Ascending aorta (tissue), 2 donors: ENCODE measurements around the gene FBRSL1. TPM values are rescaled to one million over a fixed set of nuclear protein-coding genes. Genes with fewer than 3 reads are reported as not detected.
"Not testable (repeated sequence)": the region's sequence is repeated elsewhere in the genome, so short reads cannot be mapped to it uniquely, and the experiment has no call there.

ENCODE experiments used
- DNase-seq, 2 donors: peaks; one replicate each; pipeline ENCODE4 v3.0.0-alpha.2; 2019; ENCODE audit warnings: low spot score in 2 of 2
- H3K27ac ChIP-seq, 2 donors: fragments of 200-600 bp; sonication (generic); one replicate each; pipeline ENCODE4 v1.5.1; 2016 to 2017; ENCODE audit warnings: mild to moderate bottlenecking in 1 of 2
- H3K27me3 ChIP-seq: fragments of 200-600 bp; sonication (generic); one replicate; pipeline ENCODE4 v1.5.1; 2017
- H3K36me3 ChIP-seq, 2 donors: fragments of 200-600 bp; sonication (generic); one replicate each; pipeline ENCODE4 v1.5.1; 2016
- H3K4me1 ChIP-seq, 2 donors: fragments of 200-600 bp; sonication (generic); one replicate each; pipeline ENCODE4 v1.5.1; 2016 to 2017; ENCODE audit warnings: mild to moderate bottlenecking in 1 of 2
- H3K4me3 ChIP-seq, 2 donors: fragments of 200-600 bp; sonication (generic); one replicate each; pipeline ENCODE4 v1.5.1; 2016 to 2017; ENCODE audit warnings: mild to moderate bottlenecking in 1 of 2
- H3K9me3 ChIP-seq, 2 donors: fragments of 200-600 bp; sonication (generic); one replicate each; pipeline ENCODE4 v1.5.1; 2016
- intact Hi-C: fragments of 100-400 bp; cut with DNase I; formaldehyde crosslinking; loops from one replicate; pipeline ENCODE4 v1.15.1; 2023
- total RNA-seq: library from RNA; depleted of rRNA; stranded (reverse); fragments of >200 nt; gene quantifications from one replicate; pipeline ENCODE4 v1.1.0, GENCODE V29; 2016
- TF ChIP-seq, protein P1 (sequence below), 3 experiments: fragments of 200-600 bp in 2 of 3; fragments of 450-650 bp in 1 of 3; sonication (generic) in 2 of 3; IDR thresholded peaks; one replicate each; pipeline ENCODE4 v1.5.1; 2016 to 2019; ENCODE audit warnings: antibody characterized with exemption in 3 of 3, mild to moderate bottlenecking in 1 of 3, moderate library complexity in 1 of 3

Gene FBRSL1
- 40.7 TPM for total RNA-seq

DNA sequence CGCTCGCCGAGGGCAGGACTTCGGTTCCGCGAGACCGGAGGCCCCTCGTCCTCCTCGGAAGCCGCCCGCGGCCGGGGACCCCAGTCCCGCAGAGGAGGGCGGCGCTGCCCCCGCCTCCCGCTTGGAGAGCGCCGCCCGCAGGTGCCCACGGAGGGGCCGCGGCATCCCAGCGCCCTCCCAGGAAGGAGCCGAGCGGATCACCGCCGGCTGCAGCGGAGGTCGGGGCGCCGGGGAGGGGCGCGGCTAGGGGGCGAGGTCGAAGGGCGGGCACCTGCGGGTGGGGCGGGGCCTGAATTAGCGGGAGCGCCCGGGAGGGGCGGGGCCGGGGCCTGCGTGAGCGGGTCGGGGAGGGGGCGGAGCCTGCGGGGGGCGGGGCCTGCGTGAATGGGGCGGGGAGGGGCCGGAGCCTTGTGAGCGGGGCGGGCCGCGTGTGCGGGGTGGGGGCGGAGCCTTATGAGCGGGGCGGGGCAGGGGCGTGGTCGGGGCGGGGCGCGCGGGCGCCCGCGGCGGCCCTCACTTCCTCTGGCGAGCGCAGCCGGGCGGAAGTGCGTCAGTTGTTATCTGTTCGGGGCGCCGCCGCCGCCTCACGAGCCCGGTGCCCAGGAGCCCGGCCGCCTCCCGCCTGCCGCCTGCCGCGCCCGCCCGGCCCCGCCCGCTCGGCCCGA lies at the start of gene FBRSL1:
FBRSL1 (plus strand) TSS at position 550 of the 665 bp plus-strand sequence.
- Histone ChIP-seq H3K4me3 (peak within 1 kb of the TSS; percentile 79 to 92), H3K4me1 (peaks cover 10 to 32% of the 10 kb centered on the region in 2 donors), H3K9me3 (no peaks in the 10 kb centered on the region), H3K27me3 (no peaks in the 10 kb centered on the region), H3K27ac (peak within 1 kb of the TSS; percentile 42 to 60), H3K36me3 (no peaks in the 10 kb centered on the region)
- peak; percentile 47 to 94 for DNase-seq
- intact Hi-C loops, result loop anchor here (1.0 to 10.0 kb wide), 8 partner anchors 195 to 1617 kb away; partner anchors contain the start of genes ANKLE2, DDX51, NOC4L and POLE
- TF ChIP-seq, protein P1, sequence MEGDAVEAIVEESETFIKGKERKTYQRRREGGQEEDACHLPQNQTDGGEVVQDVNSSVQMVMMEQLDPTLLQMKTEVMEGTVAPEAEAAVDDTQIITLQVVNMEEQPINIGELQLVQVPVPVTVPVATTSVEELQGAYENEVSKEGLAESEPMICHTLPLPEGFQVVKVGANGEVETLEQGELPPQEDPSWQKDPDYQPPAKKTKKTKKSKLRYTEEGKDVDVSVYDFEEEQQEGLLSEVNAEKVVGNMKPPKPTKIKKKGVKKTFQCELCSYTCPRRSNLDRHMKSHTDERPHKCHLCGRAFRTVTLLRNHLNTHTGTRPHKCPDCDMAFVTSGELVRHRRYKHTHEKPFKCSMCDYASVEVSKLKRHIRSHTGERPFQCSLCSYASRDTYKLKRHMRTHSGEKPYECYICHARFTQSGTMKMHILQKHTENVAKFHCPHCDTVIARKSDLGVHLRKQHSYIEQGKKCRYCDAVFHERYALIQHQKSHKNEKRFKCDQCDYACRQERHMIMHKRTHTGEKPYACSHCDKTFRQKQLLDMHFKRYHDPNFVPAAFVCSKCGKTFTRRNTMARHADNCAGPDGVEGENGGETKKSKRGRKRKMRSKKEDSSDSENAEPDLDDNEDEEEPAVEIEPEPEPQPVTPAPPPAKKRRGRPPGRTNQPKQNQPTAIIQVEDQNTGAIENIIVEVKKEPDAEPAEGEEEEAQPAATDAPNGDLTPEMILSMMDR (IDR thresholded peaks at IDR 0.05), result no peak

DNA sequence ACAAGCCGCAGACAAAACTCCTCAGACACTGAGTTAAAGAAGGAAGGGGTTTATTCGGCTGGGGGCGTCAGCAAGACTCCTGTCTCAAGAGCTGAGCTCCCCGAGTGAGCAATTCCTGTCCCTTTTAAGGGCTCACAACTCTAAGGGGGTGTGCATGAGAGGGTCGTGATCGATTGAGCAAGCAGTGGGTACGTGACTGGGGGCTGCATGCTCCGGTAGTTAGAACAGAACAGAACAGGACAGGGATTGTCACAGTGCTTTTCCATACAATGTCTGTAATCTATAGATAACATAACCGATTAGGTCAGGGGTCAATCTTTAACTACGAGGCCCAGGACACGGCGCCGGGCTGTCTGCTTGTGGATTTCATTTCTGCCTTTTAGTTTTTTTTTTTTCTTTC lies 49.5 kb upstream of the FBRSL1 start:
- H3K4me1 ChIP-seq, H3K27ac ChIP-seq, intact Hi-C loops, H3K36me3 ChIP-seq, H3K4me3 ChIP-seq, H3K27me3 ChIP-seq, DNase-seq, H3K9me3 ChIP-seq: not testable (repeated sequence)

DNA sequence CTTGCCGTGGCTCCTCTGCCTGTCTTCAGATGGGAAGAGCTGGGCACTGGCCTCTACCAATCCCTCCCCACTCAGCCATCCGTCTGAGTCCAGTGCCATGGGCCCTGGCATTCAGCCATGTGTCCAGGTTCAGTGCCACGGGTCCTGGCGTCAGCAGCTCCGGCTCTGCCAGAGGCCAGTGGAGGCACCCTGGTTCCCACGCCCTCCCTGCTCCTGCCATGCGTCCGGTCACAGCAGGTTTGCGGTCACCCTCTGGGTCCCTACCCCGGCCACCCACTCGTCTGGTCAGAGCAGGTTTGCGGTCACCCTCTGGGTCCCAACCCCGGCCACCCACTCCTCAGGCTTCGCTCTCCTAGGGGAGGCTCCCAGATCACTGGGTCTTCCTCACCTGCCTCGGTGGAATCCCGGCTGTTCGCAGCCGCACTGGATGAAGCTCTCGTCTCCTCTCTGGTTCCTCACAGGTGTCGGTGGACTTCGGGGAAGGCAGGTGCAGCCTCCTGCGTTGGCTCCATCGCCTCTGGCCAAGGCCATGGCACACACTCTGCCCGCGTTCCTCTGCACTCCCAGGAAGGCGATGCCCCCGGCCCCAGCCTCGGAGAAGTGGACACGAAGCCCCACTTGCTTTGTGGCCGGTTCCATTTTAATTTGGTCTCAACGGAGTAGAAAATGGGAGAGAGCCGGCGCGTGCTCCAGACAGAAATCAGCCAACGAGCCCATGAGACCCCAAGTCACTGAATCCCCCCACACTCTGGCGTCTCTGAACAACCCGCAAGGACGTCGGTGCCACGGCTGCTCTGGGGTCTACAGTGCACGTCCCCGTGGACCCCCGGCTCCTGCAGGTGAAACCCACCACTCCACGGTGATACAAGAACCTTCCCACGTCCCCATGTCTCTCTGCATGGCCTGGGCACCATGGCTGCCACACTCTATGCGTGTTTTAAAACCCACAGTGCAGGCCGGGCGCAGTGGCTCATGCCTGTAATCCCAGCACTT lies 47.8 kb upstream of the FBRSL1 start:
- Histone ChIP-seq H3K27me3 (no peaks in the 10 kb centered on the region), H3K4me1 (no peaks in the 10 kb centered on the region), H3K4me3 (no peak overlapping the region), H3K36me3 (no peaks in the 10 kb centered on the region), H3K27ac (no peak overlapping the region), H3K9me3 (no peaks in the 10 kb centered on the region)
- no peak for DNase-seq
- TF ChIP-seq, protein P1 (IDR thresholded peaks at IDR 0.05), result no peak
- intact Hi-C loops, result no loop called here

DNA sequence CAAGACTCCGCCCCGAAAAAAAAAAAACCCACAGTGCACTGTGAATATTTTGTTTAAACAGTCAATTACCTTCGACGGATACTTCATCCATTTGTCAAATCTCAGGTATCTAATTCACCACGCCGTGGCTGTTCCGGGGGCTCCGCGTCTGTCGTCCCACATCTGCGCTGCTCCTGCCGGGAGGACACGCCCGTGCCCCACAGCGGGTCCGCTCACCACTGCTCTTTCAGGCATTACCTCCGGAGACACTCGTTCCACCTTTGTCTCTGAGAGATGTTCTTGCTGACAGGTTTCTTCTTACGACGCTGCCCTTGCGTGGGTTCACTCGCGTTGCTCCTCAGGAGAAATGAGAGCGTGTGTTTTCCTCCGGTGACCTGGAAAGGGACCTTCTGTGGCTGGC lies 46.9 kb upstream of the FBRSL1 start:
- intact Hi-C loops, result no loop called here
- Histone ChIP-seq H3K27me3 (no peaks in the 10 kb centered on the region), H3K4me3 (no peak overlapping the region), H3K9me3 (no peaks in the 10 kb centered on the region), H3K27ac (no peak overlapping the region), H3K4me1 (no peaks in the 10 kb centered on the region), H3K36me3 (no peaks in the 10 kb centered on the region)
- TF ChIP-seq, protein P1 (IDR thresholded peaks at IDR 0.05), result no peak
- no peak for DNase-seq

DNA sequence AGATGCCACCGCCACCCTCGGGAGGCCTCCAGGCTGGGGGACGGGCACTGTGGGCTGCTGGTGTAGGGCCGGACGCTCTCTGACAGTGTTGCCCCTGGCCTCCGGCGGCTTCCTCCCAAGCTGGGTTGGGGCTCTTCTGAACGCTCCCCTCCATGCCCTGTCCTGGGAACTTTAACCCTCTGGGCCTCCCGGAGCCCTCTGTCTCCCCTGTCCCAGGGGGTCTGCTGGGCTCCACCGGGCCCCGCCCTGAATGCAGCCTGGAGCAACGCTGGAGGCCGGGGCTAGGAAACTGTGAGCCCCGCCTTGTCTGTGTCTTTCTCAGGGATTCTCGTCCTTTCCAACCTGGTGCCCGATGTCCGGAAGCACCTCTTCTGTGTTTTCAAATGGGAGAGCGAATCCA lies 45.7 kb upstream of the FBRSL1 start:
- no peaks in the 10 kb centered on the region for H3K27me3 ChIP-seq
- no peak for DNase-seq
- no peak overlapping the region for H3K27ac ChIP-seq
- intact Hi-C loops, result no loop called here
- H3K36me3 ChIP-seq, result no peaks in the 10 kb centered on the region
- no peak overlapping the region for H3K4me3 ChIP-seq
- TF ChIP-seq, protein P1 (IDR thresholded peaks at IDR 0.05), result no peak
- no peaks in the 10 kb centered on the region for H3K4me1 ChIP-seq
- no peaks in the 10 kb centered on the region for H3K9me3 ChIP-seq
